Measurements from ENCODE around the gene ANKIB1.

ANKIB1 gene

GRCh38 chr7:92375013-92375412 is 129.2 kb downstream of the ANKIB1 start:
- Histone ChIP-seq H3K9me2 (replicated peaks; ENCODE audit: control insufficient read depth, low read length) (no peaks in the 10 kb centered on the region), H4K20me1 (ENCODE audit: control insufficient read depth, insufficient read depth, low read depth, low read length) (no peaks in the 10 kb centered on the region), H3K4me3 (ENCODE audit: low read length) (no peak overlapping the region), H3K9me3 (ENCODE audit: control insufficient read depth, insufficient read depth, low read length) (peaks cover 3% of the 10 kb centered on the region; the same call in 1 of the 2 replicates), H3K4me1 (ENCODE audit: control insufficient read depth, low read length) (no peaks in the 10 kb centered on the region), H3K27ac (ENCODE audit: low read depth, low read length) (no peak overlapping the region), H3F3A (ENCODE audit: control insufficient read depth, insufficient read depth) (no peaks in the 10 kb centered on the region), H3K27me3 (ENCODE audit: control insufficient read depth, low read length) (no peaks in the 10 kb centered on the region), H3K36me3 (ENCODE audit: control insufficient read depth, low read length) (peaks cover 18% of the 10 kb centered on the region), H3K79me2 (ENCODE audit: control insufficient read depth, low read length) (no peaks in the 10 kb centered on the region), H3K4me2 (ENCODE audit: low read length) (no peak overlapping the region)
- no peak for TF ChIP-seq EZH2phosphoT487 (IDR thresholded peaks at IDR 0.05; ENCODE audit: borderline replicate concordance, low read length)
- TF ChIP-seq, protein P1, sequence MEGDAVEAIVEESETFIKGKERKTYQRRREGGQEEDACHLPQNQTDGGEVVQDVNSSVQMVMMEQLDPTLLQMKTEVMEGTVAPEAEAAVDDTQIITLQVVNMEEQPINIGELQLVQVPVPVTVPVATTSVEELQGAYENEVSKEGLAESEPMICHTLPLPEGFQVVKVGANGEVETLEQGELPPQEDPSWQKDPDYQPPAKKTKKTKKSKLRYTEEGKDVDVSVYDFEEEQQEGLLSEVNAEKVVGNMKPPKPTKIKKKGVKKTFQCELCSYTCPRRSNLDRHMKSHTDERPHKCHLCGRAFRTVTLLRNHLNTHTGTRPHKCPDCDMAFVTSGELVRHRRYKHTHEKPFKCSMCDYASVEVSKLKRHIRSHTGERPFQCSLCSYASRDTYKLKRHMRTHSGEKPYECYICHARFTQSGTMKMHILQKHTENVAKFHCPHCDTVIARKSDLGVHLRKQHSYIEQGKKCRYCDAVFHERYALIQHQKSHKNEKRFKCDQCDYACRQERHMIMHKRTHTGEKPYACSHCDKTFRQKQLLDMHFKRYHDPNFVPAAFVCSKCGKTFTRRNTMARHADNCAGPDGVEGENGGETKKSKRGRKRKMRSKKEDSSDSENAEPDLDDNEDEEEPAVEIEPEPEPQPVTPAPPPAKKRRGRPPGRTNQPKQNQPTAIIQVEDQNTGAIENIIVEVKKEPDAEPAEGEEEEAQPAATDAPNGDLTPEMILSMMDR (IDR thresholded peaks at IDR 0.05; ENCODE audit: low read depth, low read length, poor library complexity, severe bottlenecking) = no peak

DNA sequence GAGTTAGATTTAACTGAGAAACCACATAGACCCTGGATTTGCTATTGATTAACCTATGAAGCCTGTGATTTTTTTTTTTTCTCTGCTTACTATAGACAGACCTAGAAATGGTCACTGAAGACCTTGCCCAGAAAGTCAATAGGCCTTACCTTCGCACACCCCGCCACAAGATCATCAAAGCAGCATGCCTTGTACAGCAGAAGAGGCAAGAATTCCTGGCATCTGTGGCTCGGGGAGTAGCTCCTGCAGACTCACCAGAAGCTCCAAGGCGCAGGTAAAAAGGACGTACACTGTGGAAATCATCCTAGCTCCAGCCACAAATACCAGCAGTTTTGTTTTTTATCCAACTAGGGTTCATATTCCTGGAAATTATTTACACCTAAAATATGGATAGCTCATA is 145.3 kb downstream of the ANKIB1 start:
- H3K4me3 ChIP-seq (ENCODE audit: low read length) = no peak overlapping the region
- H3K4me2 ChIP-seq (ENCODE audit: low read length) = no peak overlapping the region
- no peaks in the 10 kb centered on the region for H3K79me2 ChIP-seq (ENCODE audit: control insufficient read depth, low read length)
- no peaks in the 10 kb centered on the region for H3F3A ChIP-seq (ENCODE audit: control insufficient read depth, insufficient read depth)
- no peaks in the 10 kb centered on the region for H3K4me1 ChIP-seq (ENCODE audit: control insufficient read depth, low read length)
- H3K36me3 ChIP-seq (ENCODE audit: control insufficient read depth, low read length) = peaks cover 7% of the 10 kb centered on the region
- no peaks in the 10 kb centered on the region for H3K9me3 ChIP-seq (ENCODE audit: control insufficient read depth, insufficient read depth, low read length)
- no peaks in the 10 kb centered on the region for H3K9me2 ChIP-seq (replicated peaks; ENCODE audit: control insufficient read depth, low read length)
- no peak for TF ChIP-seq EZH2phosphoT487 (IDR thresholded peaks at IDR 0.05; ENCODE audit: borderline replicate concordance, low read length)
- TF ChIP-seq, protein P1 (IDR thresholded peaks at IDR 0.05; ENCODE audit: low read depth, low read length, poor library complexity, severe bottlenecking) = no peak
- no peaks in the 10 kb centered on the region for H3K27me3 ChIP-seq (ENCODE audit: control insufficient read depth, low read length)
- no peak overlapping the region for H3K27ac ChIP-seq (ENCODE audit: low read depth, low read length)
- no peaks in the 10 kb centered on the region for H4K20me1 ChIP-seq (ENCODE audit: control insufficient read depth, insufficient read depth, low read depth, low read length)

- TF ChIP-seq, protein P1 (IDR thresholded peaks at IDR 0.05; ENCODE audit: low read depth, low read length, poor library complexity, severe bottlenecking) = no peak
- TF ChIP-seq EZH2phosphoT487 (IDR thresholded peaks at IDR 0.05; ENCODE audit: borderline replicate concordance, low read length) = no peak
- no peaks in the 10 kb centered on the region for H3K79me2 ChIP-seq (ENCODE audit: control insufficient read depth, low read length)
- no peak overlapping the region for H3K4me2 ChIP-seq (ENCODE audit: low read length)
- H3F3A ChIP-seq (ENCODE audit: control insufficient read depth, insufficient read depth) = no peaks in the 10 kb centered on the region
- H3K27ac ChIP-seq (ENCODE audit: low read depth, low read length) = no peak overlapping the region
- H3K9me2 ChIP-seq (replicated peaks; ENCODE audit: control insufficient read depth, low read length) = no peaks in the 10 kb centered on the region
- peaks cover 32% of the 10 kb centered on the region for H3K36me3 ChIP-seq (ENCODE audit: control insufficient read depth, low read length)
- no peaks in the 10 kb centered on the region for H3K27me3 ChIP-seq (ENCODE audit: control insufficient read depth, low read length)
- no peaks in the 10 kb centered on the region for H3K9me3 ChIP-seq (ENCODE audit: control insufficient read depth, insufficient read depth, low read length)
- H4K20me1 ChIP-seq (ENCODE audit: control insufficient read depth, insufficient read depth, low read depth, low read length) = no peaks in the 10 kb centered on the region
- H3K4me3 ChIP-seq (ENCODE audit: low read length) = no peak overlapping the region
- H3K4me1 ChIP-seq (ENCODE audit: control insufficient read depth, low read length) = no peaks in the 10 kb centered on the region
Measured at GRCh38 chr7:92397542-92397941, 151.8 kb downstream of the ANKIB1 start.

DNA sequence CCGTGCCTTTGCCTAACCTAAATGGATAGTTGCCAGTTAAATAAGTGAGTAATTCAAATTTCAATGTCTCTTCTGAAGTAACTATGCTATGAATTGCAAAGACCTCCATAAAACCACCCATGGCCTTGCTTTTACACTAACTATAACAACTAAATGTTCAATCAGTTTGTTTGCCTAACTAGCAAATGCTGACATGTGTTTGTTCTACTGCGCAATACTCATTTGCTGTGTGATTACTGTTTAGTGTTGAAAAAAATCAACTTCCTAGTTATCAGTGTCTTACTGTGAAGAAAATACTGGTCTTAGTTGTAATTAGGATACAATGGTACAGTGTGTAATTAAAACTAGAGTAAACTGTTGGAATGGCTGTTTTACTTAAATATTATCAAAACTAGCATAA is 154.2 kb downstream of the ANKIB1 start:
- no peaks in the 10 kb centered on the region for H3K27me3 ChIP-seq (ENCODE audit: control insufficient read depth, low read length)
- no peaks in the 10 kb centered on the region for H3K79me2 ChIP-seq (ENCODE audit: control insufficient read depth, low read length)
- H3K4me3 ChIP-seq (ENCODE audit: low read length) = no peak overlapping the region
- no peak overlapping the region for H3K27ac ChIP-seq (ENCODE audit: low read depth, low read length)
- no peak for TF ChIP-seq EZH2phosphoT487 (IDR thresholded peaks at IDR 0.05; ENCODE audit: borderline replicate concordance, low read length)
- TF ChIP-seq, protein P1 (IDR thresholded peaks at IDR 0.05; ENCODE audit: low read depth, low read length, poor library complexity, severe bottlenecking) = no peak
- H3K36me3 ChIP-seq (ENCODE audit: control insufficient read depth, low read length) = peaks cover 32% of the 10 kb centered on the region
- H3K9me2 ChIP-seq (replicated peaks; ENCODE audit: control insufficient read depth, low read length) = no peaks in the 10 kb centered on the region
- H3K4me2 ChIP-seq (ENCODE audit: low read length) = no peak overlapping the region
- no peaks in the 10 kb centered on the region for H4K20me1 ChIP-seq (ENCODE audit: control insufficient read depth, insufficient read depth, low read depth, low read length)
- H3K4me1 ChIP-seq (ENCODE audit: control insufficient read depth, low read length) = no peaks in the 10 kb centered on the region
- H3K9me3 ChIP-seq (ENCODE audit: control insufficient read depth, insufficient read depth, low read length) = no peaks in the 10 kb centered on the region
- H3F3A ChIP-seq (ENCODE audit: control insufficient read depth, insufficient read depth) = no peaks in the 10 kb centered on the region

All from DOHH2 (cell line).